Heart left ventricle (tissue), 13 donors: ENCODE data around the gene SLC6A11.

Source experiments
- POLR2A ChIP-seq, 2 donors: fragments of 450-650 bp; IDR thresholded peaks; one replicate each; pipeline ENCODE4 v1.6.1; 2017; ENCODE audit warnings: antibody characterized with exemption in 2 of 2, mild to moderate bottlenecking in 2 of 2, moderate library complexity in 2 of 2
- TF ChIP-seq, protein P1 (sequence below), 12 donors: fragments of 200-600 bp; sonication (generic) in 4 of 12; IDR thresholded peaks; one replicate each; pipeline versions ENCODE4 v1.5.0 to v1.8.0; 2018 to 2022; ENCODE audit warnings: antibody characterized with exemption in 12 of 12, mild to moderate bottlenecking in 5 of 12
- donor health status: ischemic (EF 13 %, LVEDD 7.1; RV severe dilation, severe dysfunction).
- donor health status: DM: no; HTN: yes; CAD: no.
- donor health status: DM: no; HTN: no; CAD: no.
- donor health status: ischemic (EF 25% LVEDD 6.9; RV normal size, moderate dysfunction).
- donor health status: ischemic (EF 25% LVEDD 5.7; RV mildly dilated, moderate dysfunction).
- donor health status: ischemic (EF 35%, LVEDD 5.7; RV mildly dilated, moderate dysfunction).
- donor health status: nonischemic (EF 11% LVEDD 7.7; RV severe dilation, severe dysfunction).
- donor health status: DM: yes; HTN: yes; CAD: no.
- donor health status: PGD.
- donor health status: ischemic (EF 29% LVEDD 5.4; RV normal size, mild dysfunction).
- donor health status: nonischemic (EF 23%, LVEDD 6.1; RV moderate dilation, normal function).

DNA sequence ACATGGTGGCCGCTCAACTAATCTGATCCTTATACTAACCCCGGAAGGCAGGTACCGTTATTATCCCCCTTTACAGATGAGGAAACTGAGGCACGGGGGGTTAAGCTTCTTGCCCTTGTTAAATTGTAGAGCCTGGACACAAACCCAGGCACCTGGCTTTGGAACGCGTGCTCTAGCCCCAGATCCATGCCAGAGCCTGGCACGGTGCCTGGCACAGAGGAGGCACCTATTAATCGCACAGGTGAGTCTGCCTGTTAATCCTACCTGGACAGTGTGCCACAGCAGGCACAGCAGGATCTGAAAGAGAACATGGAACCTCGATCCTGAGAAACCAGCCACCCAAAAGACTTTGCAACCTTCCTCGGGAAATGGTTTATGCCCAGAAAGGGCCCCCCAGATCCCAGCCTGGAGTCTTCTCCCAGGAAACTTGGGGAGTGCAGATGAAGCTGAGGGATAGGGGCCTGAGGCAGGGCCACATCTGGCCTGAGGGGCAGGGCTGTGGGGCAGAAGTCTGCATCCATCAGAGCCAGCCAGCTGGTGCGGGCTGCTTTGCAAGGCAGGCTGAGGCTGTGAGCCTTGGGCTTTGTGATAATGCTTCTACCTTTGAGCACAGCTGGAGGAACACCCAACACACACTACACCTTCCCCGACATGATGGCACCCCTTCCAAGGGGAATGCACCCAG lies 121.3 kb downstream of the SLC6A11 start:
- TF ChIP-seq, protein P1, sequence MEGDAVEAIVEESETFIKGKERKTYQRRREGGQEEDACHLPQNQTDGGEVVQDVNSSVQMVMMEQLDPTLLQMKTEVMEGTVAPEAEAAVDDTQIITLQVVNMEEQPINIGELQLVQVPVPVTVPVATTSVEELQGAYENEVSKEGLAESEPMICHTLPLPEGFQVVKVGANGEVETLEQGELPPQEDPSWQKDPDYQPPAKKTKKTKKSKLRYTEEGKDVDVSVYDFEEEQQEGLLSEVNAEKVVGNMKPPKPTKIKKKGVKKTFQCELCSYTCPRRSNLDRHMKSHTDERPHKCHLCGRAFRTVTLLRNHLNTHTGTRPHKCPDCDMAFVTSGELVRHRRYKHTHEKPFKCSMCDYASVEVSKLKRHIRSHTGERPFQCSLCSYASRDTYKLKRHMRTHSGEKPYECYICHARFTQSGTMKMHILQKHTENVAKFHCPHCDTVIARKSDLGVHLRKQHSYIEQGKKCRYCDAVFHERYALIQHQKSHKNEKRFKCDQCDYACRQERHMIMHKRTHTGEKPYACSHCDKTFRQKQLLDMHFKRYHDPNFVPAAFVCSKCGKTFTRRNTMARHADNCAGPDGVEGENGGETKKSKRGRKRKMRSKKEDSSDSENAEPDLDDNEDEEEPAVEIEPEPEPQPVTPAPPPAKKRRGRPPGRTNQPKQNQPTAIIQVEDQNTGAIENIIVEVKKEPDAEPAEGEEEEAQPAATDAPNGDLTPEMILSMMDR (IDR thresholded peaks at IDR 0.05), result no peak
- TF ChIP-seq POLR2A (IDR thresholded peaks at IDR 0.05), result no peak
